ENCODE results near the gene LPIN3.

DNA sequence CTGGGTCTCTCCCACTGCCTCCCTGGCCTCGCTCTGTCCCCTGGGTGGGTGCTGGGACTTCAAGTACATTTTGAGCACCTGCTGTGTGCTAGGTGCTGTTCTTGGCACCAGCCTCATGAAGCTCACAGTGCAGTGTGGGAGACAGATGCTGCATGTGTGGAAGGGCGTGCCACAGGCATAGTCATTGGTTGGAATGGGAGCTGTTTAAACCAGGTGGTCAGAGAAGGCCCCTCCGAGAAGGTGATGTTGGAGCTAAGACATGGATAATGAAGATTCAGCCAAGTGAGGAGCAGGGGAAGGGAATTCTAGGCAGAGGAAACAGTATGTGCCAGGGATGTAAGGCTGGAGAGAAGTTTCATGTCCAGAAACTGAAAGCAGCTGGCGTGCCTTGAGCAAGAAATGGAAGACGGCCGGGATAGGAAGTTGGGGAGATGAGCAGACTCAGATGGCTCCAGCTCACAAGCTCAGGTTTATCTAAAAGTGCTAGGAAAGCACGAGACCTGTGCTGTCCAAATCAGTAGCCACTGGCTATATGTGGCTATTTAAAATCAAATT, 9.9 kb downstream of the LPIN3 start:
- TF ChIP-seq CTCF (conservative IDR thresholded peaks at IDR 0.05; ENCODE audit: low read depth in 2 of 2) (no peak), EZH2phosphoT487 (IDR thresholded peaks at IDR 0.05; ENCODE audit: unreplicated experiment) (no peak), POLR2AphosphoS5 (IDR thresholded peaks at IDR 0.05; ENCODE audit: low read depth) (no peak), EZH2 (IDR thresholded peaks at IDR 0.05; ENCODE audit: low read depth, unreplicated experiment) (no peak)
